Measurements from ENCODE around the gene CXCL1. TPM values are rescaled to one million over a fixed set of nuclear protein-coding genes. Genes with fewer than 3 reads are reported as not detected.

CXCL1 gene
- total and polyA plus RNA-seq, 12 donors = 0.84 to 6.1 (median 1.6) TPM; not detected in 3

DNA sequence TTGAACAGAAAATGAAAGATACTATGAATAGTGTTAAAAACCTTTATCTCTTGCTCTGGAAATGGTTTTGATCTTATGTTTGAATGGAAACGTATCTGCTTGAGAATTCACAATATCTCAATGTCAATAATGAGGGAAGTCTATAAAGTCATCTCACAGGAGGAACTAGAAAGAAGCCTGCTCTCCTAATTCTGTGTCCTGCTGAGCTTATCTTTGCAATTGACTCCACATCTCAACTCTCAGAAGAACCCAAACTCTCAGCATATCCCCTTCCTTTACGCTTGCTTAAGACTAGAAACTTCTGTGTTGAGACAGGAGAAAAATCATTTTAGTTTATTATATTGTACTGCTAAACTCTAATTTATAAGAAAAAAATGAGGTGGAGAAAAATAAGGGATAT lies 24.4 kb upstream of the CXCL1 start:
- peaks cover 6% of the 10 kb centered on the region for H3K27me3 ChIP-seq
- no peaks in the 10 kb centered on the region for H3K9me3 ChIP-seq (replicated peaks in 1 of 3)
- H3K36me3 ChIP-seq (replicated peaks in 1 of 2) = no peaks in the 10 kb centered on the region
- TF ChIP-seq CTCF (IDR thresholded peaks at IDR 0.05) (no peak), POLR2A (IDR thresholded peaks at IDR 0.05) (no peak)
- 66 to 71% (median 67%) methylated on average over 2 of the region's 2 CpGs for WGBS, 4 donors
- no peak overlapping the region for H3K4me3 ChIP-seq
- no peaks in the 10 kb centered on the region for H3K4me1 ChIP-seq (replicated peaks in 1 of 2)
- no peak overlapping the region for H3K27ac ChIP-seq
- DNase-seq = no peak
- intact Hi-C loops (cut with DNase I) = no loop called here

DNA sequence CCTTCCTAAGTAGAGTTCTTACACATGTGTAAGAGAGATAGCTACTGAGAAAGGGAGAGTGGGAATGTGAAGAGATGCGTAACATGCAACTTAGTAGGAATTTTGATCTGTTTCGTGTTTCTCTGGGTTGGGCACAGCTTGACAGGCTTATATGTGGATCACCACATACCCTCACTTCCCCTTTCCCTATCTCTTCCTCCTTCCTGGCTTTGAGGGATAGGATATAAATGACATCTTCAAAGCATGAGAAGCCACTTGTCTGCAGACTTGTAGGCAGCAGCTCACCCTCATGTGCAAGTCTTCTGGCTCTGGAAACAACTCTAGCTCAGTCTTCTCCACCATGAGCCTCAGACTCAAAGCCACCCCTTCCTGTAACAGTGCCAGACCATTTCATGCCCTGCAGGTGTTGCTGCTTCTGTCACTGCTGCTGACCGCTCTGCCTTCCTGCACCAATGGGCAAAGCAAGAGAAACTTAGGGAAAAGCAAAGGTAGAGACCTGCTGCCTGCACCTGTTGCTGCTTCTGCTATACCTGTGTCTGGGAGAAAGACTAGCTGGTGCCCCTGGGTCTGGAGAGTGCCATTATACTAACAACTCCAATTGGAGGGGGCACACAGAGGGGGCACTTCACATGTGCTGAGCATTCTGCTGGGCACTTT lies 21.5 kb upstream of the CXCL1 start:
- Histone ChIP-seq H3K4me3 (no peak overlapping the region), H3K27ac (no peak overlapping the region), H3K36me3 (replicated peaks in 1 of 2) (no peaks in the 10 kb centered on the region), H3K9me3 (replicated peaks in 1 of 3) (no peaks in the 10 kb centered on the region), H3K27me3 (no peaks in the 10 kb centered on the region), H3K4me1 (replicated peaks in 1 of 2) (no peaks in the 10 kb centered on the region)
- intact Hi-C loops (cut with DNase I) = no loop called here
- 69 to 84% (median 77%) methylated on average over 3 of the region's 3 CpGs for WGBS, 4 donors
- TF ChIP-seq CTCF (IDR thresholded peaks at IDR 0.05) (no peak), POLR2A (IDR thresholded peaks at IDR 0.05) (no peak)
- no peak for DNase-seq

- no peaks in the 10 kb centered on the region for H3K27me3 ChIP-seq
- H3K27ac ChIP-seq = no peak overlapping the region
- no peak overlapping the region for H3K4me3 ChIP-seq
- DNase-seq = no peak
- no peaks in the 10 kb centered on the region for H3K9me3 ChIP-seq (replicated peaks in 1 of 3)
- TF ChIP-seq CTCF (IDR thresholded peaks at IDR 0.05) (no peak), POLR2A (IDR thresholded peaks at IDR 0.05) (no peak)
- no peaks in the 10 kb centered on the region for H3K4me1 ChIP-seq (replicated peaks in 1 of 2)
- no peaks in the 10 kb centered on the region for H3K36me3 ChIP-seq (replicated peaks in 1 of 2)
- intact Hi-C loops (cut with DNase I) = no loop called here
- WGBS, 4 donors = 71 to 82% (median 76%) methylated on average over 1 of the region's 1 CpG
These were observed 20.9 kb upstream of the CXCL1 start for GRCh38 chr4:73848183-73848777.

- 75 to 87% (median 86%) methylated on average over 4 of the region's 4 CpGs for WGBS, 4 donors
- DNase-seq = no peak
- no peak overlapping the region for H3K4me3 ChIP-seq
- no peaks in the 10 kb centered on the region for H3K36me3 ChIP-seq (replicated peaks in 1 of 2)
- H3K27ac ChIP-seq = no peak overlapping the region
- TF ChIP-seq CTCF (IDR thresholded peaks at IDR 0.05) (no peak), POLR2A (IDR thresholded peaks at IDR 0.05) (no peak)
- H3K4me1 ChIP-seq (replicated peaks in 1 of 2) = no peaks in the 10 kb centered on the region
- no peaks in the 10 kb centered on the region for H3K27me3 ChIP-seq
- H3K9me3 ChIP-seq (replicated peaks in 1 of 3) = no peaks in the 10 kb centered on the region
- intact Hi-C loops (cut with DNase I) = no loop called here
These were observed 18.8 kb upstream of the CXCL1 start for GRCh38 chr4:73850261-73850970.

Data from adrenal gland (tissue), 12 donors.